NCI-H226 (cell line): Measurements from ENCODE around the gene IFNL1.
A peak's percentile ranks its signal among the peaks of the same experiment; 100 is the strongest.
"Not testable (repeated sequence)": the region's sequence is repeated elsewhere in the genome, so short reads cannot be mapped to it uniquely, and the experiment has no call there.

Source experiments
- DNase-seq: peaks from one replicate; pipeline ENCODE4 v3.0.0-alpha.2; 2015

IFNL1 gene

GRCh38 chr19:39308531-39309304, 12.5 kb downstream of the IFNL1 start:
- DNase-seq = no peak

- DNase-seq = not testable (repeated sequence)
Measured at GRCh38 chr19:39309305-39309670, 13.1 kb downstream of the IFNL1 start.

GRCh38 chr19:39310558-39311311, 14.5 kb downstream of the IFNL1 start:
- no peak for DNase-seq

GRCh38 chr19:39314016-39314728, 18.0 kb downstream of the IFNL1 start:
- DNase-seq = no peak

- DNase-seq = no peak
Measured at GRCh38 chr19:39315933-39316332, 19.7 kb downstream of the IFNL1 start.

- no peak for DNase-seq
Measured at GRCh38 chr19:39316627-39317321, 20.6 kb downstream of the IFNL1 start.

- DNase-seq = no peak
Measured at GRCh38 chr19:39317476-39317875, 21.3 kb downstream of the IFNL1 start.

- DNase-seq = no peak
Measured at GRCh38 chr19:39318071-39318470, 21.9 kb downstream of the IFNL1 start.

- no peak for DNase-seq
Measured at GRCh38 chr19:39318690-39319089, 22.5 kb downstream of the IFNL1 start.

GRCh38 chr19:39319098-39319891, 23.1 kb downstream of the IFNL1 start:
- no peak for DNase-seq

GRCh38 chr19:39319892-39320248, 23.7 kb downstream of the IFNL1 start:
- DNase-seq = no peak

- no peak for DNase-seq
Measured at GRCh38 chr19:39321117-39321831, 25.1 kb downstream of the IFNL1 start.

- no peak for DNase-seq
Measured at GRCh38 chr19:39321832-39322176, 25.6 kb downstream of the IFNL1 start.

- DNase-seq = no peak
Measured at GRCh38 chr19:39324242-39324842, 28.1 kb downstream of the IFNL1 start.

- DNase-seq = no peak
Measured at GRCh38 chr19:39325778-39326665, 29.8 kb downstream of the IFNL1 start.

- no peak for DNase-seq
Measured at GRCh38 chr19:39327363-39328045, 31.3 kb downstream of the IFNL1 start.

GRCh38 chr19:39328046-39328705, 32.0 kb downstream of the IFNL1 start:
- DNase-seq = peak; percentile 51

GRCh38 chr19:39329948-39330347, 33.7 kb downstream of the IFNL1 start:
- DNase-seq = no peak

- DNase-seq = no peak
Measured at GRCh38 chr19:39332293-39332692, 36.1 kb downstream of the IFNL1 start.
